GM23338 (cell line): ENCODE measurements around the gene INTU. TPM values are rescaled to one million over a fixed set of nuclear protein-coding genes. Genes with fewer than 3 reads are reported as not detected.

ENCODE experiments used
- ATAC-seq: fragments of 200-7000 bp; cut with Tn5 transposase; 3 replicates; pipeline ENCODE4 v1.9.1; 2020
- DNase-seq: peaks from one replicate; pipeline ENCODE4 v3.0.0-alpha.2; 2015; ENCODE audit warnings: low spot score
- H2AFZ ChIP-seq: fragments of 200-600 bp; sonication (generic); 2 replicates; pipeline ENCODE4 v1.8.0; 2016; ENCODE audit warnings: antibody characterized with exemption, mild to moderate bottlenecking, moderate library complexity
- H3F3A ChIP-seq: fragments of 200-600 bp; sonication (generic); replicated peaks from 2 replicates; pipeline ENCODE4 v1.8.0; 2017; ENCODE audit warnings: antibody characterized with exemption, mixed run types, low read depth
- H3K27ac ChIP-seq: fragments of 200-600 bp; sonication (generic); 2 replicates; pipeline ENCODE4 v1.6.1; 2016; ENCODE audit warnings: low read depth
- H3K27me3 ChIP-seq: fragments of 200-600 bp; sonication (generic); 2 replicates; pipeline ENCODE4 v1.8.0; 2016; ENCODE audit warnings: mild to moderate bottlenecking, mixed run types, moderate library complexity; ENCODE audit not compliant: insufficient read depth
- H3K36me3 ChIP-seq: fragments of 200-600 bp; sonication (generic); 2 replicates; pipeline ENCODE4 v1.8.0; 2016; ENCODE audit warnings: mild to moderate bottlenecking; ENCODE audit not compliant: insufficient read depth
- H3K4me1 ChIP-seq: fragments of 200-600 bp; sonication (generic); 2 replicates; pipeline ENCODE4 v1.8.0; 2016; ENCODE audit warnings: mild to moderate bottlenecking, moderate library complexity; ENCODE audit not compliant: insufficient read depth
- H3K4me2 ChIP-seq: fragments of 200-600 bp; sonication (generic); 2 replicates; pipeline ENCODE4 v1.7.1; 2017; ENCODE audit warnings: mixed run types
- H3K4me3 ChIP-seq: fragments of 200-600 bp; sonication (generic); 2 replicates; pipeline ENCODE4 v1.6.1; 2016; ENCODE audit warnings: mixed run types
- H3K79me2 ChIP-seq: fragments of 200-600 bp; sonication (generic); replicated peaks from 2 replicates; pipeline ENCODE4 v1.8.0; 2017; ENCODE audit warnings: mild to moderate bottlenecking; ENCODE audit not compliant: insufficient read depth
- H3K9me2 ChIP-seq: fragments of 200-600 bp; sonication (generic); 2 replicates; pipeline ENCODE4 v1.8.0; 2017; ENCODE audit not compliant: insufficient read depth
- H4K20me1 ChIP-seq: fragments of 200-600 bp; sonication (generic); replicated peaks from 2 replicates; pipeline ENCODE4 v1.8.0; 2017; ENCODE audit warnings: mild to moderate bottlenecking; ENCODE audit not compliant: insufficient read depth
- H3K27ac Mint-ChIP-seq: 2 replicates; pipeline ENCODE4 v1.8.0; 2020; ENCODE audit warnings: inconsistent platforms, mild to moderate bottlenecking, moderate library complexity, mixed read lengths
- H3K27me3 Mint-ChIP-seq: 3 replicates; pipeline ENCODE4 v1.8.0; 2022; ENCODE audit warnings: low read depth, mild to moderate bottlenecking, moderate library complexity, mixed read lengths, inconsistent platforms; ENCODE audit not compliant: insufficient read depth, poor library complexity
- H3K36me3 Mint-ChIP-seq: 3 replicates; pipeline ENCODE4 v1.8.0; 2021; ENCODE audit warnings: low read depth, mild to moderate bottlenecking, inconsistent platforms, moderate library complexity, mixed read lengths
- H3K4me1 Mint-ChIP-seq: 3 replicates; pipeline ENCODE4 v1.8.0; 2020; ENCODE audit warnings: mild to moderate bottlenecking, inconsistent platforms, mixed read lengths
- H3K4me3 Mint-ChIP-seq: 3 replicates; pipeline ENCODE4 v1.8.0; 2021; ENCODE audit warnings: moderate library complexity, mild to moderate bottlenecking, inconsistent platforms, mixed read lengths
- H3K9me3 Mint-ChIP-seq: 3 replicates; pipeline ENCODE4 v1.8.0; 2020; ENCODE audit warnings: moderate library complexity, mild to moderate bottlenecking, inconsistent platforms, mixed read lengths
- CTCF ChIP-seq, 2 experiments: fragments of 200-600 bp in 1 of 2; sonication (generic) in 1 of 2; conservative IDR thresholded peaks; 2 replicates each; pipeline versions ENCODE4 v1.5.1 to v1.6.1; 2016 to 2017; ENCODE audit warnings: antibody characterized with exemption in 2 of 2, low read depth in 2 of 2, mild to moderate bottlenecking in 2 of 2, moderate library complexity in 1 of 2
- ETS1 ChIP-seq: IDR thresholded peaks from 2 replicates; pipeline ENCODE4 v1.6.1; 2016; ENCODE audit warnings: antibody characterized with exemption
- EZH2 ChIP-seq: fragments of 200-600 bp; sonication (generic); IDR thresholded peaks from one replicate; pipeline ENCODE4 v1.8.0; 2017; ENCODE audit warnings: antibody characterized with exemption, mild to moderate bottlenecking, low read depth; ENCODE audit not compliant: unreplicated experiment
- REST ChIP-seq: IDR thresholded peaks from one replicate; pipeline ENCODE4 v1.6.1; 2018; ENCODE audit warnings: antibody characterized with exemption; ENCODE audit not compliant: unreplicated experiment
- STAT1 ChIP-seq: IDR thresholded peaks from one replicate; pipeline ENCODE4 v1.6.1; 2016; ENCODE audit warnings: antibody characterized with exemption; ENCODE audit not compliant: unreplicated experiment
- ZNF462 ChIP-seq: fragments of 250-450 bp; sonication (Bioruptor Pico); IDR thresholded peaks from 2 replicates; pipeline ENCODE4 v1.5.0; 2020; ENCODE audit warnings: mild to moderate bottlenecking, moderate library complexity
- polyA plus RNA-seq: library from polyadenylated mRNA; unstranded; fragments of >200 nt; fragmentation: Nextera tagmentation; extraction: Ambion mirVana; gene quantifications from 2 replicates; pipeline ENCODE4 v1.2.1, GENCODE V29; 2016
- total RNA-seq: library from RNA; depleted of rRNA; stranded (reverse); fragments of >200 nt; shearing (Covaris generic); gene quantifications from 2 replicates; pipeline ENCODE4 v1.2.3, GENCODE V29; 2014

INTU gene
- total and polyA plus RNA-seq, 2 experiments from 2014 or later = 10.3 to 16.6 TPM

- Mint-ChIP-seq H3K4me3 (peak overlapping the region; percentile 76), H3K4me1 (peaks cover 18% of the 10 kb centered on the region), H3K27ac (no peak overlapping the region), H3K27me3 (peaks cover 22% of the 10 kb centered on the region), H3K36me3 (no peaks in the 10 kb centered on the region), H3K9me3 (no peaks in the 10 kb centered on the region)
- peak overlapping the region; percentile 99 for H2AFZ ChIP-seq
- H3F3A ChIP-seq = 0 out of 2 replicates have a peak, but pooled peaks cover 2% of the 10 kb centered on the region
- peak overlapping the region; percentile 95 for H3K4me2 ChIP-seq
- H3K9me2 ChIP-seq = no peaks in the 10 kb centered on the region
- H3K27ac ChIP-seq = no peak overlapping the region
- H3K36me3 ChIP-seq = no peaks in the 10 kb centered on the region
- H3K4me3 ChIP-seq = peak overlapping the region; percentile 82
- no peaks in the 10 kb centered on the region for H4K20me1 ChIP-seq
- no peaks in the 10 kb centered on the region for H3K79me2 ChIP-seq
- TF ChIP-seq ZNF462 (no peak), ETS1 (no peak), STAT1 (no peak), EZH2 (no peak), REST (no peak), CTCF (conservative IDR thresholded peaks at IDR 0.05; ENCODE audit: low read depth in 2 of 2) (no peak)
- peaks cover 53% of the 10 kb centered on the region for H3K27me3 ChIP-seq
- DNase-seq (no peak), ATAC-seq (no peak)
- H3K4me1 ChIP-seq = peaks cover 15% of the 10 kb centered on the region
Observed at GRCh38 chr4:127624173-127624572, 8.6 kb upstream of the INTU start.
